ENCODE measurements around the gene CTDSPL2. TPM values are rescaled to one million over a fixed set of nuclear protein-coding genes. Genes with fewer than 3 reads are reported as not detected.
A peak's percentile ranks its signal among the peaks of the same experiment; 100 is the strongest.

Gene CTDSPL2
- total and polyA plus RNA-seq, 2 of the 8 experiments (the other 6 are each of a cell fraction or from before 2014, with no cell fraction given), result 25.2 to 64.7 TPM

DNA sequence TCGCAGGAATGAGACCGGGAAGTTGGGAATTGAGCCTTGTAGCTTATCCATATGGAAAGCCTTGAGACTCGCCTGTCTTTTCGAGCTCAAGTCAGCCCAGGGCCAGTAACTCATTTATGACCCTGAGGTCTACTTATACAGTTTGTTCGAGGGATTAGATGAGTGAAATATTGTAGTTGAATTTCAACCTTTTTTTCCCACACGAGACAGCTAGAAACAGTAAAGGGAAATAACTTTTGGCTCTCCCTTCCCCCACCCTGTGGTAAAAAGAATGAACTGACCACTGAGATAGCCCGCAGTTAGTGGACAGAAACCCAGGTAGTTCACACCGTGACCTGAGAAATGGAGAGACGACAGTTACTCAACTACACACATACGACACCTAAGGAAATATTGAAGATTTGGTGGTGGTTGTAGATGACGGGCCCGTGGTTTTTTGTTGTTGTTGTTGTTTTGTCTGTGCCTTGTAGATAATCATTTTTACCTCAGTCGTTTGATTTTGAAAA lies 110.4 kb downstream of the CTDSPL2 start:
- no peak overlapping the region for H4K8ac ChIP-seq (ENCODE audit: extremely low read depth, insufficient read depth, low read length)
- no peak overlapping the region for H3K4ac ChIP-seq (replicated peaks; ENCODE audit: insufficient read length, low read depth, low read length)
- no peak for FAIRE-seq
- peak overlapping the region; percentile 4 for H4K5ac ChIP-seq (ENCODE audit: insufficient read length, low read depth, low read length)
- peak overlapping the region; percentile 38 for H3K56ac ChIP-seq (replicated peaks; ENCODE audit: insufficient read length, low read depth, low read length)
- H2BK120ac ChIP-seq (replicated peaks; ENCODE audit: low read depth, low read length), result no peak overlapping the region
- no peak overlapping the region for H3K14ac ChIP-seq (ENCODE audit: insufficient read length)
- H3K4me3 ChIP-seq (ENCODE audit: extremely low read depth in 1 of 4, insufficient read depth in 2 of 4, low read depth in 3 of 4, low read length in 4 of 4), result peak overlapping the region; percentile 69 to 83 (median 79)
- 34% methylated on average over 13 of the region's 13 CpGs; no CpG with 5 or more reads in 1 of the 2 experiments for WGBS, 2 experiments (ENCODE audit: extremely low coverage in 1 of 2, insufficient coverage in 1 of 2, insufficient read length in 1 of 2, insufficient replicate concordance in 2 of 2, low coverage in 1 of 2, low lambda C conversion rate in 2 of 2, missing lambda C conversion rate in 1 of 2)
- H3K27me3 ChIP-seq (replicated peaks in 1 of 4; ENCODE audit: control insufficient read depth in 3 of 4, extremely low read depth in 1 of 4, insufficient read depth in 3 of 4, low read length in 3 of 4), result no peaks in the 10 kb centered on the region
- TF ChIP-seq, protein P1, sequence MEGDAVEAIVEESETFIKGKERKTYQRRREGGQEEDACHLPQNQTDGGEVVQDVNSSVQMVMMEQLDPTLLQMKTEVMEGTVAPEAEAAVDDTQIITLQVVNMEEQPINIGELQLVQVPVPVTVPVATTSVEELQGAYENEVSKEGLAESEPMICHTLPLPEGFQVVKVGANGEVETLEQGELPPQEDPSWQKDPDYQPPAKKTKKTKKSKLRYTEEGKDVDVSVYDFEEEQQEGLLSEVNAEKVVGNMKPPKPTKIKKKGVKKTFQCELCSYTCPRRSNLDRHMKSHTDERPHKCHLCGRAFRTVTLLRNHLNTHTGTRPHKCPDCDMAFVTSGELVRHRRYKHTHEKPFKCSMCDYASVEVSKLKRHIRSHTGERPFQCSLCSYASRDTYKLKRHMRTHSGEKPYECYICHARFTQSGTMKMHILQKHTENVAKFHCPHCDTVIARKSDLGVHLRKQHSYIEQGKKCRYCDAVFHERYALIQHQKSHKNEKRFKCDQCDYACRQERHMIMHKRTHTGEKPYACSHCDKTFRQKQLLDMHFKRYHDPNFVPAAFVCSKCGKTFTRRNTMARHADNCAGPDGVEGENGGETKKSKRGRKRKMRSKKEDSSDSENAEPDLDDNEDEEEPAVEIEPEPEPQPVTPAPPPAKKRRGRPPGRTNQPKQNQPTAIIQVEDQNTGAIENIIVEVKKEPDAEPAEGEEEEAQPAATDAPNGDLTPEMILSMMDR (IDR thresholded peaks at IDR 0.05; ENCODE audit: control extremely low read depth in 1 of 3, insufficient read depth in 1 of 3, low read depth in 1 of 3, low read length in 3 of 3), result peak in 1 of 3 experiments; percentile 4; a peak in 1 of 4 replicates
- TF ChIP-seq POU5F1 (IDR thresholded peaks at IDR 0.05; ENCODE audit: low read depth, low read length), result no peak
- TF ChIP-seq SIX5 (IDR thresholded peaks at IDR 0.05; ENCODE audit: low read depth, low read length), result no peak
- H3K9me3 ChIP-seq (ENCODE audit: insufficient read depth in 2 of 2, low read depth in 1 of 2, low read length in 1 of 2), result no peaks in the 10 kb centered on the region
- H4K20me1 ChIP-seq (replicated peaks in 1 of 2; ENCODE audit: control insufficient read depth in 1 of 2, insufficient read depth in 2 of 2, low read length in 2 of 2), result peaks cover 0 to 2% of the 10 kb centered on the region in 2 experiments
- DNase-seq (ENCODE audit: low read depth in 1 of 2, low spot score in 2 of 2), result no peak
- ChIA-PET CTCF (ENCODE audit: partially characterized antibody) (interaction anchor here (1.4 to 3.2 kb wide), 2 partner anchors 9 to 12 kb away, joined by 6 to 16 read pairs; no protein-coding TSS in a partner anchor), POLR2A (ENCODE audit: partially characterized antibody) (interaction anchor here (0.8 to 2.1 kb wide), 13 partner anchors 9 to 126 kb away, joined by 3 to 20 read pairs (median 5); partner anchors contain the start of genes CTDSPL2 and SPG11)
- H2BK5ac ChIP-seq (ENCODE audit: low read depth, low read length), result peak overlapping the region; percentile 85; the same call in 1 of the 2 replicates
- no peak overlapping the region for H2AFZ ChIP-seq (ENCODE audit: low read length)
- no peak overlapping the region for H2BK15ac ChIP-seq (ENCODE audit: low read length)
- no peak overlapping the region for H2BK12ac ChIP-seq (ENCODE audit: low read depth, low read length)
- peaks cover 3 to 43% of the 10 kb centered on the region in 2 experiments; a peak in 2 of 4 replicates for H3K79me2 ChIP-seq (ENCODE audit: control insufficient read depth in 1 of 2, insufficient read depth in 2 of 2, low read length in 2 of 2)
- peak overlapping the region; percentile 67 to 83 (median 80) for H3K9ac ChIP-seq (replicated peaks in 1 of 4; ENCODE audit: extremely low read depth in 1 of 4, low read depth in 3 of 4, low read length in 3 of 4)
- peaks cover 0 to 4% (median 2%) of the 10 kb centered on the region in 4 experiments; a peak in 4 of 7 replicates for H3K4me1 ChIP-seq (replicated peaks in 1 of 4; ENCODE audit: control insufficient read depth in 3 of 4, insufficient read depth in 4 of 4, low read length in 3 of 4)
- peak overlapping the region; percentile 69 to 97 for H3K4me2 ChIP-seq (ENCODE audit: insufficient read depth in 1 of 2, low read depth in 2 of 2, low read length in 2 of 2)
- peak overlapping the region; percentile 81 for H4K91ac ChIP-seq (replicated peaks; ENCODE audit: insufficient read length, low read length)
- H3K27ac ChIP-seq (ENCODE audit: low read depth, low read length), result no peak overlapping the region
- H3K23me2 ChIP-seq (ENCODE audit: low read depth, low read length), result peaks cover 6% of the 10 kb centered on the region; the same call in 1 of the 2 replicates
- H3K23ac ChIP-seq (ENCODE audit: insufficient read length), result no peak overlapping the region
- no peak overlapping the region for H2AK5ac ChIP-seq (ENCODE audit: low read depth, low read length)
- no peak overlapping the region for H2BK20ac ChIP-seq (ENCODE audit: low read length)
- peaks cover 0 to 25% (median 5%) of the 10 kb centered on the region in 4 experiments; a peak in 6 of 8 replicates for H3K36me3 ChIP-seq (ENCODE audit: control insufficient read depth in 2 of 4, insufficient read depth in 4 of 4, low read length in 3 of 4)
- no peak overlapping the region for H3K18ac ChIP-seq (ENCODE audit: extremely low read depth, low read length)
- no peaks in the 10 kb centered on the region; the same call in none of the 2 replicates for H3K79me1 ChIP-seq (ENCODE audit: low read depth, low read length)
